Measurements from ENCODE around the gene LIG1. TPM values are rescaled to one million over a fixed set of nuclear protein-coding genes. Genes with fewer than 3 reads are reported as not detected.

The LIG1 gene
- total and polyA plus RNA-seq, 9 of the 15 experiments (the other 6 are each of a cell fraction or from before 2014, with no cell fraction given), result 9.6 to 114 (median 71.1) TPM

DNA sequence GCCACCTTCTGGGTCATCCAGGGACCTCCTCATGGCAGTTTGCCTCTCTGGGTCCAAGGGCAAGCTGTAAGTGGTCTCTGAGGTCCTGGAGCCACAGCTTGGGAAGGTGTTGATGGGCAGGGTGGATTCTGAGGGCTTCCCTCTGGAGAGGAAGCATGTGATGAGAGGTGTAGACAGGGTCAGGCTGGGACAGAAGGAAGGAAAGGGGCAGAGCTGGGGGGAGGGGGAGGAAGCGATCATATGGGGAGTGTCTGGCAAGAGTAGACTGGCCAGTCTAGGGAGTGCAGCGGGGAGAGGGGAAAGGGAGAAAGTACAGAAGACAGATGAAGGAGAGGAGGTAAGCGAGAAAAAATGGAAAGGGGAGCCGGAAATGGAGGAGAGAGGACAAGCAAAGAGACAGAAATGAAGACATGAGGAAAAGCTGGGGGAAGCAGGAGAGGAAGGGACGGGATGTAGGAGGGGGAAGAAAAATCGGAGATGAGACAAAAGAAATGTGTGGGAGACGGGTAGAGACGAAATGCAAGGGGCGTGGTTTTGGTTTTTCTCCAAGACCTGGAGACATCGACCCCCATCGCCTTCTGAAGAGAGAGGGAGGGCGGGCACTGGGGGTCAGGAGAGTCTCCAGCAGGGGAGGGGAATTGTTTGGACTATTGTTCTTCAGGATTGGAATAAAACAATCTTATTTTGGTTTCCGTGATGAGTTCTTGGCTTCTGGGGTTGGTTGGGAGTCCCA lies 27.0 kb upstream of the LIG1 start (continued):
- TF ChIP-seq, protein P1, sequence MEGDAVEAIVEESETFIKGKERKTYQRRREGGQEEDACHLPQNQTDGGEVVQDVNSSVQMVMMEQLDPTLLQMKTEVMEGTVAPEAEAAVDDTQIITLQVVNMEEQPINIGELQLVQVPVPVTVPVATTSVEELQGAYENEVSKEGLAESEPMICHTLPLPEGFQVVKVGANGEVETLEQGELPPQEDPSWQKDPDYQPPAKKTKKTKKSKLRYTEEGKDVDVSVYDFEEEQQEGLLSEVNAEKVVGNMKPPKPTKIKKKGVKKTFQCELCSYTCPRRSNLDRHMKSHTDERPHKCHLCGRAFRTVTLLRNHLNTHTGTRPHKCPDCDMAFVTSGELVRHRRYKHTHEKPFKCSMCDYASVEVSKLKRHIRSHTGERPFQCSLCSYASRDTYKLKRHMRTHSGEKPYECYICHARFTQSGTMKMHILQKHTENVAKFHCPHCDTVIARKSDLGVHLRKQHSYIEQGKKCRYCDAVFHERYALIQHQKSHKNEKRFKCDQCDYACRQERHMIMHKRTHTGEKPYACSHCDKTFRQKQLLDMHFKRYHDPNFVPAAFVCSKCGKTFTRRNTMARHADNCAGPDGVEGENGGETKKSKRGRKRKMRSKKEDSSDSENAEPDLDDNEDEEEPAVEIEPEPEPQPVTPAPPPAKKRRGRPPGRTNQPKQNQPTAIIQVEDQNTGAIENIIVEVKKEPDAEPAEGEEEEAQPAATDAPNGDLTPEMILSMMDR (IDR thresholded peaks at IDR 0.05 in 2 of 3, conservative IDR thresholded peaks at IDR 0.05 in 1 of 3; ENCODE audit: insufficient read depth in 2 of 3, low read depth in 1 of 3, low read length in 3 of 3), result no peak
- TF ChIP-seq ETS2 (tag; IDR thresholded peaks at IDR 0.05; ENCODE audit: borderline replicate concordance, poor library complexity, severe bottlenecking) (no peak), SP2 (IDR thresholded peaks at IDR 0.05; ENCODE audit: extremely low read depth, low read depth, low read length, poor library complexity, severe bottlenecking) (no peak), ZNF780A (CRISPR knock-in tag; IDR thresholded peaks at IDR 0.05) (no peak), DMBX1 (CRISPR knock-in tag; IDR thresholded peaks at IDR 0.05; ENCODE audit: borderline replicate concordance) (no peak), ELF4 (CRISPR knock-in tag; IDR thresholded peaks at IDR 0.05) (no peak), MITF (IDR thresholded peaks at IDR 0.05) (no peak), ZNF316 (IDR thresholded peaks at IDR 0.05) (no peak), TAL1 (IDR thresholded peaks at IDR 0.05) (no peak), CBFB (CRISPR knock-in tag; IDR thresholded peaks at IDR 0.05) (no peak), TCF7 (IDR thresholded peaks at IDR 0.05; ENCODE audit: borderline replicate concordance) (no peak), SIX5 (IDR thresholded peaks at IDR 0.05; ENCODE audit: borderline replicate concordance in 1 of 2, insufficient read depth in 1 of 2, low read depth in 1 of 2, low read length in 2 of 2) (no peak)
- TF ChIP-seq, protein P2, sequence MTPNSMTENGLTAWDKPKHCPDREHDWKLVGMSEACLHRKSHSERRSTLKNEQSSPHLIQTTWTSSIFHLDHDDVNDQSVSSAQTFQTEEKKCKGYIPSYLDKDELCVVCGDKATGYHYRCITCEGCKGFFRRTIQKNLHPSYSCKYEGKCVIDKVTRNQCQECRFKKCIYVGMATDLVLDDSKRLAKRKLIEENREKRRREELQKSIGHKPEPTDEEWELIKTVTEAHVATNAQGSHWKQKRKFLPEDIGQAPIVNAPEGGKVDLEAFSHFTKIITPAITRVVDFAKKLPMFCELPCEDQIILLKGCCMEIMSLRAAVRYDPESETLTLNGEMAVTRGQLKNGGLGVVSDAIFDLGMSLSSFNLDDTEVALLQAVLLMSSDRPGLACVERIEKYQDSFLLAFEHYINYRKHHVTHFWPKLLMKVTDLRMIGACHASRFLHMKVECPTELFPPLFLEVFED (CRISPR knock-in tag; conservative IDR thresholded peaks at IDR 0.05), result 0 out of 2 replicates have a peak, but pooled peaks have one; percentile 61

All from K562 (cell line).